ENCODE measurements around the gene NOS3.
A peak's percentile ranks its signal among the peaks of the same experiment; 100 is the strongest.
"Not testable (repeated sequence)": the region's sequence is repeated elsewhere in the genome, so short reads cannot be mapped to it uniquely, and the experiment has no call there.

NOS3 gene

GRCh38 chr7:151017370-151017952, 26.6 kb downstream of the NOS3 start:
- peak overlapping the region; percentile 41 for H3K4me3 ChIP-seq (ENCODE audit: low read length)
- H3K9me3 ChIP-seq (ENCODE audit: control insufficient read depth, low read depth, low read length), result no peaks in the 10 kb centered on the region
- H3K4me1 ChIP-seq (ENCODE audit: control insufficient read depth, low read depth, low read length), result peaks cover 21% of the 10 kb centered on the region
- H3K27me3 ChIP-seq (ENCODE audit: control insufficient read depth, insufficient read depth, low read length), result peaks cover 50% of the 10 kb centered on the region
- no peak overlapping the region for H3K27ac ChIP-seq (ENCODE audit: low read length)
- no peak overlapping the region for H3K9ac ChIP-seq (ENCODE audit: low read length)
- H3K36me3 ChIP-seq (ENCODE audit: control insufficient read depth, low read depth, low read length), result no peaks in the 10 kb centered on the region

GRCh38 chr7:151017953-151018420, 27.2 kb downstream of the NOS3 start:
- H3K9me3 ChIP-seq (ENCODE audit: control insufficient read depth, low read depth, low read length), result no peaks in the 10 kb centered on the region
- H3K4me3 ChIP-seq (ENCODE audit: low read length), result peak overlapping the region; percentile 41
- peaks cover 21% of the 10 kb centered on the region for H3K4me1 ChIP-seq (ENCODE audit: control insufficient read depth, low read depth, low read length)
- H3K36me3 ChIP-seq (ENCODE audit: control insufficient read depth, low read depth, low read length), result no peaks in the 10 kb centered on the region
- H3K27me3 ChIP-seq (ENCODE audit: control insufficient read depth, insufficient read depth, low read length), result peaks cover 48% of the 10 kb centered on the region
- H3K9ac ChIP-seq (ENCODE audit: low read length), result peak overlapping the region; percentile 18
- H3K27ac ChIP-seq (ENCODE audit: low read length), result no peak overlapping the region

- H3K36me3 ChIP-seq (ENCODE audit: control insufficient read depth, low read depth, low read length), result no peaks in the 10 kb centered on the region
- H3K4me1 ChIP-seq (ENCODE audit: control insufficient read depth, low read depth, low read length), result peaks cover 21% of the 10 kb centered on the region
- no peak overlapping the region for H3K27ac ChIP-seq (ENCODE audit: low read length)
- H3K9me3 ChIP-seq (ENCODE audit: control insufficient read depth, low read depth, low read length), result no peaks in the 10 kb centered on the region
- H3K4me3 ChIP-seq (ENCODE audit: low read length), result peak overlapping the region; percentile 37
- peak overlapping the region; percentile 18 for H3K9ac ChIP-seq (ENCODE audit: low read length)
- peaks cover 43% of the 10 kb centered on the region for H3K27me3 ChIP-seq (ENCODE audit: control insufficient read depth, insufficient read depth, low read length)
Observed at GRCh38 chr7:151018421-151019129, 27.8 kb downstream of the NOS3 start.

- Histone ChIP-seq H3K9me3 (ENCODE audit: control insufficient read depth, low read depth, low read length) (no peaks in the 10 kb centered on the region), H3K4me3 (ENCODE audit: low read length) (no peak overlapping the region), H3K27me3 (ENCODE audit: control insufficient read depth, insufficient read depth, low read length) (peaks cover 43% of the 10 kb centered on the region), H3K27ac (ENCODE audit: low read length) (no peak overlapping the region), H3K4me1 (ENCODE audit: control insufficient read depth, low read depth, low read length) (peaks cover 21% of the 10 kb centered on the region), H3K36me3 (ENCODE audit: control insufficient read depth, low read depth, low read length) (no peaks in the 10 kb centered on the region), H3K9ac (ENCODE audit: low read length) (no peak overlapping the region)
Observed at GRCh38 chr7:151019130-151019447, 28.3 kb downstream of the NOS3 start.

GRCh38 chr7:151020231-151020630, 29.4 kb downstream of the NOS3 start:
- Histone ChIP-seq H3K4me3 (ENCODE audit: low read length) (no peak overlapping the region), H3K36me3 (ENCODE audit: control insufficient read depth, low read depth, low read length) (no peaks in the 10 kb centered on the region), H3K9me3 (ENCODE audit: control insufficient read depth, low read depth, low read length) (no peaks in the 10 kb centered on the region), H3K27ac (ENCODE audit: low read length) (no peak overlapping the region), H3K4me1 (ENCODE audit: control insufficient read depth, low read depth, low read length) (peaks cover 21% of the 10 kb centered on the region), H3K9ac (ENCODE audit: low read length) (no peak overlapping the region), H3K27me3 (ENCODE audit: control insufficient read depth, insufficient read depth, low read length) (peaks cover 43% of the 10 kb centered on the region)

GRCh38 chr7:151023232-151023631, 32.4 kb downstream of the NOS3 start:
- H3K36me3 ChIP-seq (ENCODE audit: control insufficient read depth, low read depth, low read length), result no peaks in the 10 kb centered on the region
- no peaks in the 10 kb centered on the region for H3K9me3 ChIP-seq (ENCODE audit: control insufficient read depth, low read depth, low read length)
- H3K9ac ChIP-seq (ENCODE audit: low read length), result no peak overlapping the region
- no peak overlapping the region for H3K4me3 ChIP-seq (ENCODE audit: low read length)
- H3K27ac ChIP-seq (ENCODE audit: low read length), result no peak overlapping the region
- peaks cover 38% of the 10 kb centered on the region for H3K27me3 ChIP-seq (ENCODE audit: control insufficient read depth, insufficient read depth, low read length)
- H3K4me1 ChIP-seq (ENCODE audit: control insufficient read depth, low read depth, low read length), result peaks cover 25% of the 10 kb centered on the region

GRCh38 chr7:151024435-151025056, 33.7 kb downstream of the NOS3 start, which contains the start of gene ATG9B:
Gene ATG9B, minus strand, starts transcription at chr7:151024494. Its CDS starts 71 bp downstream, at chr7:151024423.
- Histone ChIP-seq H3K27ac (ENCODE audit: low read length) (no peak within 1 kb of the TSS), H3K9ac (ENCODE audit: low read length) (no peak within 1 kb of the TSS), H3K36me3 (ENCODE audit: control insufficient read depth, low read depth, low read length) (no peaks in the 10 kb centered on the region), H3K4me3 (ENCODE audit: low read length) (no peak within 1 kb of the TSS), H3K27me3 (ENCODE audit: control insufficient read depth, insufficient read depth, low read length) (peaks cover 25% of the 10 kb centered on the region), H3K4me1 (ENCODE audit: control insufficient read depth, low read depth, low read length) (peaks cover 21% of the 10 kb centered on the region), H3K9me3 (ENCODE audit: control insufficient read depth, low read depth, low read length) (no peaks in the 10 kb centered on the region)

GRCh38 chr7:151025924-151026671, 35.3 kb downstream of the NOS3 start:
- H3K4me1 ChIP-seq (ENCODE audit: control insufficient read depth, low read depth, low read length), result peaks cover 6% of the 10 kb centered on the region
- H3K27ac ChIP-seq (ENCODE audit: low read length), result no peak overlapping the region
- H3K9ac ChIP-seq (ENCODE audit: low read length), result no peak overlapping the region
- no peaks in the 10 kb centered on the region for H3K36me3 ChIP-seq (ENCODE audit: control insufficient read depth, low read depth, low read length)
- H3K27me3 ChIP-seq (ENCODE audit: control insufficient read depth, insufficient read depth, low read length), result peaks cover 10% of the 10 kb centered on the region
- no peaks in the 10 kb centered on the region for H3K9me3 ChIP-seq (ENCODE audit: control insufficient read depth, low read depth, low read length)
- no peak overlapping the region for H3K4me3 ChIP-seq (ENCODE audit: low read length)

GRCh38 chr7:151026771-151027727, 36.2 kb downstream of the NOS3 start:
- H3K36me3 ChIP-seq (ENCODE audit: control insufficient read depth, low read depth, low read length); H3K27me3 ChIP-seq (ENCODE audit: control insufficient read depth, insufficient read depth, low read length); H3K4me1 ChIP-seq (ENCODE audit: control insufficient read depth, low read depth, low read length); H3K27ac ChIP-seq (ENCODE audit: low read length); H3K9me3 ChIP-seq (ENCODE audit: control insufficient read depth, low read depth, low read length): not testable (repeated sequence)
- H3K9ac ChIP-seq (ENCODE audit: low read length), result peak overlapping the region; percentile 47
- H3K4me3 ChIP-seq (ENCODE audit: low read length), result peak overlapping the region; percentile 96

- Histone ChIP-seq H3K4me3 (ENCODE audit: low read length) (peak overlapping the region; percentile 96), H3K9ac (ENCODE audit: low read length) (peak overlapping the region; percentile 47)
- H3K36me3 ChIP-seq (ENCODE audit: control insufficient read depth, low read depth, low read length); H3K4me1 ChIP-seq (ENCODE audit: control insufficient read depth, low read depth, low read length); H3K27ac ChIP-seq (ENCODE audit: low read length); H3K27me3 ChIP-seq (ENCODE audit: control insufficient read depth, insufficient read depth, low read length); H3K9me3 ChIP-seq (ENCODE audit: control insufficient read depth, low read depth, low read length): not testable (repeated sequence)
Observed at GRCh38 chr7:151027728-151028130, 36.9 kb downstream of the NOS3 start.

Data from iPS-18a (cell line).